HG03095 (cell line): ENCODE data around the gene AKAP7.

Source experiments
- ATAC-seq: cut with Tn5 transposase; IDR thresholded peaks from one replicate; pipeline ENCODE4 v1.9.1; 2021; ENCODE audit warnings: moderate library complexity; ENCODE audit not compliant: unreplicated experiment

Gene AKAP7

DNA sequence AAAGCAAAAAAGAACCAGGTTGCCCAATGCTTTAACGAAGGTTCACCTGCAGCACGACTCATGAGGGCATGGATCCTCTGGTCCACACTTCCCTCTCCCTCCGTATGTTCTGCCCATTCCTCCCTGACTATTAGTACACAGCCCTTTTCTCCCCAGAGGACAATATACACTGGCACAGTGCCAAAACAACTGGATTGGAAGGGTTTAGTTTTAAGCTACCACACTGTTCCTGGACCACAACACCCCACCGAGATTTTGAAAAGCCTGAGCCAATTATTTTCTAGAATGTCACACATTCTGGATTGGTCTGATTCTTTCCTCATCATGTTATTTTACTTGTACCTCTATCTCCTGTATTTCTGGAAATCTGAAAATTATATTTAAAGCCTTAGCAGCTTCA lies 2.9 kb upstream of the AKAP7 start:
- no peak for ATAC-seq

DNA sequence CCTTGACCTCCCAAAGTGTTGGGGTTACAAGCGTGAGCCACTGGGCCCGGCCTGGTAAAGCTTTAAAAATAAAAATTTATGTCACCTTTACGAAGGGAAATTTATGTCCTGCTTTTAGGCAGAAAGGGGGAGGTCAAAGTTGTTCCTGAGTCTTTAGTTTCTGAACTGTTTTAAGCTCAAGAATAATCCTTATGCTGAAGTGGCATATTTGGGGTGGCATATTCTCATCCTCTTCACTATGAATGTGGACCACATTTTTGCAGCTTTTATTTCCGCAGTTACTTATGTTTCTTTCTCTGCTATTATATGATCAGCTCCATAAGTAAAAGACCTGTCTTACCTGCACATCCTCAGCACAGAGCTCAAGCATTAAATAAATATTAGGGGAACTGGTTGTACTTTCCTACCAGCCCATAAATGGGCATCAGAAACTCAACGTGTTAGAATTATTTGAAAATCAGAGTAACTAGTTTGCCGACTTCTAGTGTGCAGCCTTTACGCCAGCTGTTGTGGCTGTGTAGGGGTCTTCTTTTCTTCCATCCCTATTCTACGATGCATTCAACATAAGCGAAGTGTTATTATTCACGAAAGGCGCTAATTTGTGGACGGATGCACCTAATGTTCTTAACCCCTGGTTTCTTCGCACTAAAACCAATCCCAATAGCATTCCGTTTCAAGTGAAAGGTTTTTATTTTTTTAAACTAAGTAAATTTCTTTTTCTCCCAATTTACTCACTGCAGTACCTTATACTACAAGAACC lies 867 bp upstream of the AKAP7 start:
- ATAC-seq, result no peak

DNA sequence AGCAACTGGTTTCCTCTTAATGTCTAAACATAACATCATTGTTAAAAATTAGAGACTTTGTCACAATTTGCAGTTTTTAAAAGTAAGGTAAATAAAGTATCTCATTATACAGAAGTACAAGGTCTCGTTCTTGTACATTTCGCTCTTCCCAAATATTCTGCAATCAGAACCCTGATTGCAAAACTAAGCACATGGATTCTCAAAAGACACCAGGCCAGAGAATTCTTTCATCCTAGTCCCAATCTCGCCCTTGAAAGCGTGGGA lies 355 bp upstream of the AKAP7 start:
- ATAC-seq, result no peak

DNA sequence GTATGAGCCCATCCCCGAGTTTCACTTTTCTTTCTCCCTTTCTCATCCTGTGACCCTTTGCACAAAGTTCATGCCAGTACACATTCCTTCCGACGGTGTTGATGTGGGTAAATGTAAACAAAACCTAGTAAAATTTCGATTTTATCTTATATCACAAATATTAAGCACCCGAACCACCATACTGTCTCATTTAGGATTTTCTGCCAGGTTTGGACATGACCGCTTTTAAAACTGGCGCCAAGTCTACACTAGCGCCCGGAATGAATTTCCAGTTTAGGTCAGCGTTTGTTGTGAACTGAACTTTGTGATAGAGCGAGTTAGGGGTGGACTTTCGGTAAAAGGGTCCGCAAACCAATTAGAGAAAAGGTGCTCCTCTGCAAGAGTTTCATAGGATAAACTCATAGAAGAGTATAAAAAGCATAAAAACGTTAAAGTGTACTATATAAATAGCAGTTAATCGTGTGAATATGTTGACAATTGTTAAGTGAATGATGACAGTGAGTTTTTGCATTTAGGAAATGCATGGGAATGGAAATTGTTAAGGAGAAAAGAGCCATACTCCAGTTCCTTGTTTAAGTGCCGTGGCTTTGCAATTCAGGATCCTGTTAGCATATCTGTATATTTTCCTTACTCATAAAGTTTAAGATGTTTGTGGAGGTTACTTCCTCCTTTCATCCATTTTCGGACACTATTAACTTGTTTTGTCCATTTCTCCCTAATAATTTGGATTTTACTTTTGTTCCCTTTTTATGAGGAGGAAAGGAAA lies 937 bp downstream of the AKAP7 start:
- ATAC-seq, result no peak

- no peak for ATAC-seq
Observed at GRCh38 chr6:131139599-131139998, 4.3 kb downstream of the AKAP7 start.

GRCh38 chr6:131143319-131143718 lies 8.1 kb downstream of the AKAP7 start:
- no peak for ATAC-seq

DNA sequence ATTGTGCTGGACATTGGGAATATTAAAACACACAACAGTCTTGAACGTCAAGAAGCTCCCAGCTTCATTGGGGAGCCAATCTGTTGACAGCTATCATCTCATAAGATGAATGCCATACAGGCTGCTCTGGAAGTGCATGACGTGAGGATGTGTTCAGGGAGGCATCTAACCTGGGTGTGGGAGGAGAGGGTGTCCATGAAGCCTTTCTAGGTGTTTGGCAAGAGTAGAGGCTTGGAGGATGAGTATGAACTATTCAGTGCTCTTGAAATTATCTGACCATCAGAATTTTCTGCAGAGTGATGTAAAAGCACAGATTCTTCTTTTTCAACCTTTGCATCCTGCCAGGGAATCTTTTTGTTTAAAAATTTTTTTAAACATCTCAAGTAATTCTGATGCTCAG lies 11.6 kb downstream of the AKAP7 start:
- no peak for ATAC-seq

DNA sequence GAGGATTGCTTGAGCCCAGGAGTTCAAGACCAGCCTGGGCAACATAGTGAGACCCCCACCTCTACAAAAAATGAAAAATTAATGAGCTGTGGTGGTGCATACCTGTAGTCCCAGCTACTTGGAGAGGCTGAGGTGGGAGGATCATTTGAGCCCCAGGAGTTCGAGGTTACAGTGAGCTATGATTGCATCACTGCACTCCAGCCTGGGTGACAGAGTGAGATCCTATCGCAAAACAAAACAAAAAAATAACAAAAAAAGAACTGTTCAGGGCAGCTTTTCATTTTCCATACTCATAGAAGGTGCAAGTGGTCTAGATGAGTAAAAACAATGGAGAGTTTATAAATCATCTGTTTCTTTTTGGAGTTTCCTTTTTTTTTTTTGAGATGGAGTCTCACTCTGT lies 21.1 kb downstream of the AKAP7 start:
- ATAC-seq, result no peak

DNA sequence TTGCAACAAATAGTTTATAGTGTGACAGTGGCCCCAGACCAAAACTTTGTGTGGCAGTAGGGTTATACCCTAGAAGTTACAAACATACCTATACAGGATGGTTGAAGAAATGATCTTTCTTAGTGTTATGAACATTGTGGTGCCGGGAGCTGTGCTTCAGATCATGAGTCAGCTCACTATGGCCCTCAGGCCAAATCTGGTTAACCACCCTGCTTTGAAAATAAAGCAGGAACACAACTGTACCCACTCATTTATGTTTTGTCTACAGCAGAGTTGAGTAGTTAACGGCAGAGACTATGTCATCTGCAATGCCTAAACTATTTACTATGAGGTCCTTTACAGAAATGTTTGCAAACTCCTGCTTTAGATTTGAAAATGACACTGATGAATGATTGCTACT lies 24.3 kb downstream of the AKAP7 start:
- no peak for ATAC-seq

- no peak for ATAC-seq
Observed at GRCh38 chr6:131160254-131160758, 25.0 kb downstream of the AKAP7 start.

DNA sequence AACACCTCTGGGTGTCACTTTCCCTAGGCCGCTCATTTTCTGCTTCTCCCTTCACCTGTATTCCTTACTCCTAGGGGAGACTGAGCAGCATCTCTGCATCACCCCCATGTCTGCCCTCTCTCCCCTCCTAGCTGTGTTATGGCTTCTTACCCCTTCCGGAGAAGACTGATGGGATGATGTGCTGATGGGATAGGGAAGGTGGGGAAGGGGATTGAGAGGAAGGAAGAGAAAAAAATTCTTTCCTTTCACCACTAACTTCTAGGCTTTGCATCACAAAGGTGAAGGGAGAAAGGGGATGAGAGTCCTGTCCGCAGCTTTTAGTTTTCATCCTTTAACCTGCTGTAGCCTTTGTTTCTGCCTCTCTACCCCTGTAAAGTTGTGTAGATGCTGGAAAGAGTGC lies 26.7 kb downstream of the AKAP7 start:
- ATAC-seq, result no peak

GRCh38 chr6:131163886-131164285 lies 28.6 kb downstream of the AKAP7 start:
- ATAC-seq, result no peak

DNA sequence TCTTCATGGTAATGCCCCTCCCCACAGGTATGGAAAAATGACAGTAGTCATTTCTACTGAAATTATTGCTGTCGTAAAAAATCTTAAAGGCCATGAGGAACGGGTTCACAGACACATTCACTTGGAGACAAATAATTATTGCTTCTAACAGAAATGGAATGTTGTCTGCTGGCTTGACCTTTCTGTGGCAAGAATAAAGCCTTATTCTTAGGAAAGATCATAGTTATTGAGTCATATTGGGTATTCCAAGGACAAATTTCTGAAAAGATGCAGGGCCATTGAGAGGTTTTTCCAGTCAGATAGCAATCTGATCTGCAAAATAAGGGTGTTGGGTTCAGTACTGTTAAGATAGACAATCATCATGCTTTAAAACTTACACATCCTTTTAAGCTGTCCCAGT lies 29.2 kb downstream of the AKAP7 start:
- no peak for ATAC-seq

- ATAC-seq, result no peak
Observed at GRCh38 chr6:131167773-131168172, 32.5 kb downstream of the AKAP7 start.

GRCh38 chr6:131169613-131170012 lies 34.3 kb downstream of the AKAP7 start:
- ATAC-seq, result no peak

DNA sequence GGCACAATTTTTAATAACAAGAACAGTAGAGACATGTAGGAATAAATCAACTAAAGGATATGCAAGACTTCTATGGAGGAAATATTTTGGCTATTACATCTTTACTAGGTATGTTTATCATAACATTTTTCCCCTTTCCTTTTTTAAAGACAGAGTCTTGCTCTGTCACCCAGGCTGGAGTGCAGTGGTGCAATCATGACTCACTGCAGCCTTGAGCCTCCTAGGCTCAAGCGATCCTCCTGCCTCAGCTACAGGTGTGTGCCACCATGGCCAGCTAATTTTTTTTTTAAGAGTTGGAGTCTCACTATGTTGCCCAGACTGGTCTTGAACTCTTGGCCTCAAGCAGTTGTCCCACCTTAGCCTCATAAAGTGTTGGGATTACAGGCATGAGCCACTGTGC lies 37.0 kb downstream of the AKAP7 start:
- no peak for ATAC-seq

GRCh38 chr6:131173680-131174079 lies 38.4 kb downstream of the AKAP7 start:
- ATAC-seq, result no peak

DNA sequence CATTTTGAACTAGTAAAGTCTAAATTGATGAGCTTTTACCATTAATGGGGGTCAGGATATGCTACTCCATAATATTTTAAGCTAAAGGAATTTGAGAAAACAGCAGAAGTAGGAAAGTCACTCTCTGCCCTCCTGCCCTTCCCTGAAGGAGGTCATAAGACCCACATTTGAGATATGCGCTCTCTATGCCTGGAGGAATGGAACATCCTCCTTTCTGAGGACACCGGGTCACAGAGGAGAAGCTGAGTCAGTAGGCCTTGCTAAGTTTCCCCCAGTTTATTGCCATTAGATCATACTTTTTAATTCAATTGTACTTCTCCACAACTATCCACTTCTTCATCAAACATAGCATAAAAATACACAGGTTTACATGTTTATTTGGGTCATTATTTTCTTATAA lies 40.3 kb downstream of the AKAP7 start:
- ATAC-seq, result no peak

GRCh38 chr6:131177996-131178395 lies 42.7 kb downstream of the AKAP7 start:
- no peak for ATAC-seq

DNA sequence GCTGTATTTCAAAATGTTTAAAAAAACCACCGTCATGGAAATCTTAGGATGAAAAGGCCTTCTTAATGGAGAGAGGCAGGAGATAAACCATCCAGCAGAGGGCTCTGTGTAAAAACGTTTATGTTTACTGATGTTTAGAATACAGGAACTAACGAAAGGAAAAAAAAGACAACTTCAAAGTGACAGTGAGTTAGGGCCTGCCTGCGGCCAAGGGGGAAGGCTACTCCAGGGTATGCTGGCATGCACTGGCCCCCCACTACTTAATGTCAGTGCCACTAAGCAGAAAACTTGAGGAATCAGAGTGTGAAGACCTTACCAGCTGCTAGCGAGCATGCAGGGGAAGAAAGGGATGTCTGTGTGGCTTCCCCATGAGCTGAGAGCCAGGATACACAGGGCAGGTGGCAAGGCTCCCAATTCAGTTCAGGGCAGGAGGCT lies 47.7 kb downstream of the AKAP7 start:
- no peak for ATAC-seq

DNA sequence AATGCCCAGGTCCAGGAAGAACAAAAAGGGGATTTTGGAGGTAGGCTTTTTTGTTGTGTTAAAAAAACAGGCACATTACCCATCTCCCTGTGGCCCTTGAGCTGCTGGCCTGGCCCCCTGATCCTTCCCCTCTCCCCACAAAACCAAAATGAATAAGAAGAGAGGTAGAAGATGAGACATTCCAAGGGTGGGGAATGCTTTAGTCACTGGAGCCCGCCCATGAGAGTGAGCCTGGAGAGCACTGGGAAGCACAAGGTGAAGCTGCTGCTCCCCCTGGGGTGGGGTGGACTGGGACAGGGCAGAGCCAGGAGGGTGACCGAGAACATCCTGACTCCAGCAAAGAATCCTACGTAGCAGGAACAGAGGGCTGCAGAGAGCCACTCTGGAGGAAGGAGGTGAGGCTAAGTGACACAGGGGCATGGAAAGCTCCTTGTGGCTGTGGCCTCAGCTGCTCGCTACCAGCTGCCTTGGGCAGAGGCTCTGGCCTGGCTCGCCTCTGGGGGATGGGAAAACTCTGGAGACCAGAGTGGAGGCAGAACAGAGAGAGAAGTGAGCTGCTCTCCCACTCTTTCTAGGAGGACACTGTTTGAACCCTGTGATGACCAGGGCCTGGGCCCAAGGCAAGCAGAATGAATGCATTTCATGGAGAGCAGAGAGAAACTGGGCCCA lies 48.3 kb downstream of the AKAP7 start:
- no peak for ATAC-seq

- ATAC-seq, result no peak
Observed at GRCh38 chr6:131191590-131191989, 56.3 kb downstream of the AKAP7 start.
